ENCODE results near the gene FARP1. TPM values are rescaled to one million over a fixed set of nuclear protein-coding genes. Genes with fewer than 3 reads are reported as not detected.

FARP1 gene
- total RNA-seq, 1 donor from 2014 or later = 14.7 TPM

DNA sequence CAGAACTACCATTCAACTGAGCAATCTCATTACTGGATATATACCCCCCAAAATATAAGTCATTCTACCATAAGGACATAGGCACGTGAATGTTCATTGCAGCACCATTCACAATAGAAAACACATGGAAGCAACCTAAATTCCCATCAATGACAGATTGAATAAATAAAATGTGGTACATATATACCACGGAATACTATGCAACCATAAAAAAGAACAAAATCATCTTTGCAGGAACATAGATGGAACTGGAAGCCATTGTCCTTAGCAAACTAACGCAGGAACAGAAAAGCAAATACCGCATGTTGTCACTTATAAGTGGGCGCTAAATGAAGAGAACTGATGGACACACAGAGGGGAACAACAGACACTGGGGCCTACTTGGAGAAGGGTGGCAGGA lies 20.0 kb downstream of the FARP1 start:
- DNase-seq (ENCODE audit: missing footprints) (no peak), ATAC-seq (no peak)
- intact Hi-C loops (cut with DNase I) = no loop called here

DNA sequence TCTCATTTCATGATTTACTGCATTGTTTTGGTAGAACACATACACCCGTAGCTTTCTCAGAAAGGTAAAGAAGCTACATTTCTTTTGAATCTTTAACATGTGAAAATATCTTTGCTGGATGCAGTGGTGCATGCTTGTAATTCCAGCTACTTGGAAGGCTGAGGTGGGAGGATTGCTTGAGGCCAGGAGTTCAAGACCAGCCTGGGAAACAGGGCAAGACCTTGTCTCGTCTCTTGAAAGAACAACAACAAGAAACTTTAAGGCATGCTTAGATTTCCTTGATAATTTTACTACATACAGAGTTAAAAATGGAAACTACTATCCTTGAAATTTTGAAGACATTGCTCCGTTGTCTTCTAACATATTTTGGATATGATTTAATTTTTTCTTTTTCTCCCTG lies 26.4 kb downstream of the FARP1 start:
- DNase-seq (ENCODE audit: missing footprints) (no peak), ATAC-seq (no peak)
- intact Hi-C loops (cut with DNase I) = no loop called here

GRCh38 chr13:98171900-98172589 lies 29.2 kb downstream of the FARP1 start:
- DNase-seq (ENCODE audit: missing footprints) = no peak
- intact Hi-C loops (cut with DNase I) = no loop called here
- ATAC-seq = peak; percentile 73

GRCh38 chr13:98172590-98173422 lies 29.9 kb downstream of the FARP1 start:
- intact Hi-C loops (cut with DNase I) = no loop called here
- peak; percentile 42 for ATAC-seq
- no peak for DNase-seq (ENCODE audit: missing footprints)

GRCh38 chr13:98173431-98174152 lies 30.7 kb downstream of the FARP1 start:
- DNase-seq (ENCODE audit: missing footprints) = no peak
- ATAC-seq = peak; percentile 56
- intact Hi-C loops (cut with DNase I) = no loop called here

DNA sequence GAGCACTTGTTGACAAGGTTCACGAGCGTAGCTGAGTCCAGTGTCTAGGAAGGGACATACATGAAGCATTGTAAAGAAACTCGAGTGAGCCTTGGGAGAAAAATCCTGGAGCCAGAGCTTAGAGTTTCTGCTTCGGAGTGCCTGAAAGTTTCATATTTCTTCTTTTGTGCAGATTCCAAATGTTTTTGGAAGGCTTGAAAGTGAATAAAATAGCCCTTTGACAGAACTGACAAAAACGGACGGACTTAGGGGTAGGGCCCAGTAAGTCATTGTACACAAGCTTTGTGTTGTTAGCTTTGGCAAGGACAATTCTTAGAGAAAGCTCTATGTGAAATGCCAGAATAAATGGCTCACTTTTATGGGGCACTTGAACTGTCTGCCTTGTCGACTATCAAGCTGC lies 31.4 kb downstream of the FARP1 start:
- intact Hi-C loops (cut with DNase I) = no loop called here
- ATAC-seq (no peak), DNase-seq (ENCODE audit: missing footprints) (no peak)

DNA sequence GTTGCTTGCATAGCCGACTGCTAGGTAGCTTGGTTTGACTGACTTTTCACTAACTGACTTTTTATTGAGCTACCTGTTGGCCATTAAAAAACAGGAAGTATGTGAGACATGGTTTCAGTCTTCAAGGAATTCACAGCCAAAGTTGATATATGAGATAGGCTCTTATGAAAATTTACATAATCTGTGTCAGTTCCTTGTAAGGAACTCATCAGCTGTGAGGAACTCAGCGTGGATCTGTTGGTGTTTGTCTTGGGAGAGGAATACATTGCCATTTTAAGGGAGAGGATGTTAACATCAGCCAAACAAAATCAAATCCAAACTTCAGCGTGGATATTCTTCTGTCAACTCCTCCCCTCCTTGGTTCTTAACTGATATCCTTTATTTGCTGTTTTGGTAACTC lies 32.1 kb downstream of the FARP1 start:
- no peak for ATAC-seq
- intact Hi-C loops (cut with DNase I) = no loop called here
- DNase-seq (ENCODE audit: missing footprints) = no peak

DNA sequence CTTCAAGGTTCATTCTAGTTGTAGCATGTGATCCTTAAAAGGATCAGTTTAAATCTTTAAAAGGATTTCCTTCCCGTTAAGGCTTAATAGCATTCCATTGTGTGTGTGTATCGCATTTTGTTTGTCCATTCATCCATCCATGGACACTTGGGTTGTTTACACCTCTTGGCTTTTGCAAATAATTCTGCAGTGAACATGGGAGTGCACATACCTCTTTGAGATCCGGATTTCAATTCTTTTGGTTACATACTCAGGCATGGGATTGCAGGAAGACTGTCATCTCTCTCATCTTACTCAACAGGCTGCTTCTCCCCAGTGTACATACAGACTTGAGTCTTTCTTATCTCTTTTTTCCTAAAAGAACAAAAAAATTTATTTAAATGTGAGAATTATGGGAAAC lies 32.9 kb downstream of the FARP1 start:
- DNase-seq (ENCODE audit: missing footprints) = no peak
- intact Hi-C loops (cut with DNase I) = no loop called here
- ATAC-seq = no peak

GRCh38 chr13:98176777-98177608 lies 34.1 kb downstream of the FARP1 start, which contains the start of gene RNF113B:
TSS of gene RNF113B (minus strand) at chr13:98177269. CDS start at chr13:98177236, 33 bp downstream.
- no peak for DNase-seq (ENCODE audit: missing footprints)
- intact Hi-C loops (cut with DNase I) = no loop called here
- no peak for ATAC-seq

DNA sequence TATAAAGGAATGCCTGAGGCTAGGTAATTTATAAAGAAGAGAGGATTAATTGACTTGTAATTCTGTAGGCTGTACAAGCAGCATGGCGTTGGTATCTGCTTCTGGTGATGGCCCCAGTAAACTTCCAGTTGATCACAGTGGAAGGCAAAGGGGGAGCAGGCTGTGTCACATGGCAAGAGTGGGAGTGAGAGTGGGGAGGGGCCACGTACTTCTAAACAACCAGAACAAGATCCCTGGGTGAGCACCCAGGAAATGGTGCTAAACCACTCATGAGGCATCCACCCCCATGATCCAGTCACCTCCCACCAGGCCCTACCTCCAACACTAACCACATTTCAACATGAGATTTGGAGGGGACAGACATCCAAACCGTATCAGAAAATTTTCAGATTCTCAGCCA lies 37.2 kb downstream of the FARP1 start:
- no peak for DNase-seq (ENCODE audit: missing footprints)
- intact Hi-C loops (cut with DNase I) = no loop called here
- no peak for ATAC-seq

GRCh38 chr13:98181111-98181815 lies 38.4 kb downstream of the FARP1 start:
- ATAC-seq (no peak), DNase-seq (ENCODE audit: missing footprints) (no peak)
- intact Hi-C loops (cut with DNase I) = no loop called here

DNA sequence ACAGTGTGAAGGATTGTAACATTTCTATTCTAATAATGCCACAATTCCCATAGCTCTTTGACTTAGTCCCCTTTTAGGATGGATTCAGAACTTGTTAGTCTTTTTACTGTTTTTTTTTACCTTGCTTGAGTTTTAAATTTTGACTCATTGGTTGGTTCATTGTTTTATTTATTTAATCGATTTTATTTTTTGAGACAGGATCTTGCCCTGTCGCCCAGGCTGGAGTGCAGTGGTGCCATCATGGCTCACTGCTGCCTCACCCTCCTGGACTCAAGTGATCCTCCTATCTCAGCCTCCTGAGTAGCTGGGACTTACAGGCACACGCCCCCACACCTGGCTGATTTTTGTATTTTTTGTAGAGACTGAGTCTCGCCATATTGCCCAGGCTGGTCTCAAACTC lies 39.3 kb downstream of the FARP1 start:
- intact Hi-C loops (cut with DNase I) = no loop called here
- ATAC-seq (no peak), DNase-seq (ENCODE audit: missing footprints) (no peak)

- intact Hi-C loops (cut with DNase I) = no loop called here
- DNase-seq (ENCODE audit: missing footprints) (no peak), ATAC-seq (no peak)
These were observed 39.7 kb downstream of the FARP1 start for GRCh38 chr13:98182589-98182988.

- ATAC-seq = no peak
- intact Hi-C loops (cut with DNase I) = no loop called here
- DNase-seq (ENCODE audit: missing footprints) = no peak
These were observed 41.9 kb downstream of the FARP1 start for GRCh38 chr13:98184792-98185191.

DNA sequence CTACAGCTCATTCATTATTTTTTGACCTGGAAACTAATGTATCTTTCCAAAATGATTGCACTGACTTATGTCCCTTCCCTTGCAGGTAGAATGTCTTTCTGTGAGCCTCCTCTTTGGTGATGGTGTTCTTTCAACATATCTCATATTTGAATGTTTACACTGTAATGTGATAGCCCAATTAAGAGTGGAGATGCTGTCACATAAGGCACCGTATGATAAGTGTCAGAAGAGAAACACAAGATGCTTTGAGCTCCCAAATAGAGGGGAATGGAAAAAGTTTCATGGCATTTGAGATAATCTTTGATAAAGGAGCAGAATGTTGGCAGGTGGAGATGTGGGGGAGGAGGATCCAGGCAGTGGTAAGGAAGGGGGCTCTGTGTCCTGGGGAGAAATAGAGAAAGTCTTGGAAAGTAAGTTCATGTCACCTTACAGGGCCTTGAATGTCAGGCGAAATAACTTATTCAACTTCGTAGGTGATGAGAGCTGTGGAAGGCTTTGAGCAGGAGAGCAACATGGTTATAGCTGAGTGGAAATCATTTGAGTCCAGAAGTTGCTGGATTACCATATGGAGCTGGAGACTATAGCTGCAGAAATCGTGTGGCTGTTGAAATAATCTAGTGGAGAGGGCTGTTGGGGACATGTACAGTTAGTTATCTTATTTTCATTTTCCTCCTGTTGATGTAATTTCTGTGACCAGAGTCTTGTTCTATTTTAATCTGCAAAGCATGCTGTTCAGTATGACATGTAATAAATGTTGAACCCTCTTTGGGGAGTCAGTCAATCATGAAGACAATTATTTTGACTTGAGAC lies 44.5 kb downstream of the FARP1 start:
- ATAC-seq = no peak
- intact Hi-C loops (cut with DNase I) = no loop called here
- no peak for DNase-seq (ENCODE audit: missing footprints)

DNA sequence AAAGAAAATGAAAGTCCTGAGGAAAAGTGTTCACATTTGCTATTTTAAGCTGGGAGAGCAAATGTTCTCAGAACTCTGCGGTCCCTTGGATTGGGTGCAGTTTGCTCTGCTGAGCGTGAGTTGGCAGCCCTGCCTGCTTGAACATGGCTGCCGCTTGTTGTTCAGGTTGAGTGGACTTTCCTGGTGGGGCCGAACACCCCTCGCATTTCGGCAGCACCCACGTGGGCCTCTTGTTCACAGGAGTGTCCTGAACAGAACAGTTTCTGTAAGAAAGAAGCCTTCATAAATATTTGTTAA lies 45.0 kb downstream of the FARP1 start:
- DNase-seq (ENCODE audit: missing footprints) (no peak), ATAC-seq (no peak)
- intact Hi-C loops (cut with DNase I) = no loop called here

- no peak for ATAC-seq
- DNase-seq (ENCODE audit: missing footprints) = no peak
These were observed 45.8 kb downstream of the FARP1 start for GRCh38 chr13:98188544-98189166.

More at GRCh38 chr13:98188544-98189166, 45.8 kb downstream of the FARP1 start:
- intact Hi-C loops (cut with DNase I) = no loop called here
